Activated naive CD4-positive, alpha-beta T cell treated with anti-CD3 and anti-CD28 coated beads, Interleukin-2, amount 50 U/mL, for 24 hours (primary cell): ENCODE results near the gene KAZN.

Experiments used
- H3K27ac Mint-ChIP-seq: one replicate; pipeline ENCODE4 v1.8.0; 2021; ENCODE audit warnings: mild to moderate bottlenecking, mixed read lengths
- H3K27me3 Mint-ChIP-seq: one replicate; pipeline ENCODE4 v1.8.0; 2021; ENCODE audit warnings: mixed read lengths
- H3K36me3 Mint-ChIP-seq: one replicate; pipeline ENCODE4 v1.8.0; 2021; ENCODE audit warnings: mixed read lengths
- H3K4me1 Mint-ChIP-seq: one replicate; pipeline ENCODE4 v1.8.0; 2021; ENCODE audit warnings: mixed read lengths
- H3K4me3 Mint-ChIP-seq: one replicate; pipeline ENCODE4 v1.8.0; 2021; ENCODE audit warnings: mild to moderate bottlenecking, mixed read lengths
- H3K9me3 Mint-ChIP-seq: one replicate; pipeline ENCODE4 v1.8.0; 2021; ENCODE audit warnings: mixed read lengths

KAZN gene

GRCh38 chr1:14922942-14923726 is 324.6 kb downstream of the KAZN start:
- H3K4me3 Mint-ChIP-seq, result peak overlapping the region; percentile 65
- no peaks in the 10 kb centered on the region for H3K36me3 Mint-ChIP-seq
- H3K9me3 Mint-ChIP-seq, result no peaks in the 10 kb centered on the region
- no peak overlapping the region for H3K27ac Mint-ChIP-seq
- H3K4me1 Mint-ChIP-seq, result peaks cover 9% of the 10 kb centered on the region
- H3K27me3 Mint-ChIP-seq, result peaks cover 27% of the 10 kb centered on the region

GRCh38 chr1:14923727-14924452 is 325.4 kb downstream of the KAZN start:
- Mint-ChIP-seq H3K27me3 (peaks cover 29% of the 10 kb centered on the region), H3K4me1 (peaks cover 9% of the 10 kb centered on the region), H3K27ac (no peak overlapping the region), H3K9me3 (no peaks in the 10 kb centered on the region), H3K4me3 (peak overlapping the region; percentile 65), H3K36me3 (no peaks in the 10 kb centered on the region)

- H3K4me1 Mint-ChIP-seq, result peaks cover 9% of the 10 kb centered on the region
- H3K27ac Mint-ChIP-seq, result no peak overlapping the region
- H3K27me3 Mint-ChIP-seq, result peaks cover 32% of the 10 kb centered on the region
- peak overlapping the region; percentile 61 for H3K4me3 Mint-ChIP-seq
- no peaks in the 10 kb centered on the region for H3K36me3 Mint-ChIP-seq
- H3K9me3 Mint-ChIP-seq, result no peaks in the 10 kb centered on the region
Observed at GRCh38 chr1:14924455-14925331, 326.2 kb downstream of the KAZN start.

DNA sequence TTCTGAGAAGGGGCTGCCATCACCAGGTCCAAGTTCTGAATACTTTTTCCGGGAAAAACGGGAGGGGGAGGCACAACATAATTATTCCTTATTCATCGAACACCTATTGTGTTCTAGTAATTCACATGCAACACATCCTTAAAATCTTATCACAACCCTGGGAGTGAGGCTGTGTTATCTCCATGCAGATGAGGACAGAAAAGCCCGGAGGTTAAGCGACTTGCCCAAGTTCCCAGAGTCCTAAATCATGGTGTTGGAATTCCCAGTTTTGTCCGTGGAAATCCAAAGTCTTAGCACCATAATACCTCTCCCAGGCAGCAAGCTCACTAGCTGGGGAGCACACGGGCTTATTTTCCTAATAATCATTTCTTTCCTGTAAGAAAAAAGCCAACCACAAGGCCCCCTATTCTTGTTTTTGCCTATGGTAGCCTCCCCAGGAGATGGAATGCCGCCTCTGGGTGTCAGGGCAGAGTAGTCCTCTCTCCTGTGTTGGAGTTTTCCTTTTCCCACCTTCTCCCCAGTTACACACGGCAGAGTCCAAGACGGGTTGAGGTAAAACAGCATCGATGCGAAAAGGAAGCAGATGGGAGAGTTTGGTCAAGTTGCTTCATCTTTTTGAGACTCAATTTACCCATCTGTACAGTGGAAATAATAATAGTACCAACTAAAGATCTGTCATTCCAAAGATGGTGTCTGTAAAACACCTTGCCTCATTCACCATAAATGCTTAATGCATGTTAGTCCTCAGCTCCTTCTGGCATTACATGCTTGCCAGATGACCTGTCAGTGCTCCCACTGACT is 327.1 kb downstream of the KAZN start:
- H3K4me1 Mint-ChIP-seq, result peaks cover 9% of the 10 kb centered on the region
- no peak overlapping the region for H3K27ac Mint-ChIP-seq
- peak overlapping the region; percentile 61 for H3K4me3 Mint-ChIP-seq
- no peaks in the 10 kb centered on the region for H3K36me3 Mint-ChIP-seq
- no peaks in the 10 kb centered on the region for H3K9me3 Mint-ChIP-seq
- peaks cover 33% of the 10 kb centered on the region for H3K27me3 Mint-ChIP-seq

DNA sequence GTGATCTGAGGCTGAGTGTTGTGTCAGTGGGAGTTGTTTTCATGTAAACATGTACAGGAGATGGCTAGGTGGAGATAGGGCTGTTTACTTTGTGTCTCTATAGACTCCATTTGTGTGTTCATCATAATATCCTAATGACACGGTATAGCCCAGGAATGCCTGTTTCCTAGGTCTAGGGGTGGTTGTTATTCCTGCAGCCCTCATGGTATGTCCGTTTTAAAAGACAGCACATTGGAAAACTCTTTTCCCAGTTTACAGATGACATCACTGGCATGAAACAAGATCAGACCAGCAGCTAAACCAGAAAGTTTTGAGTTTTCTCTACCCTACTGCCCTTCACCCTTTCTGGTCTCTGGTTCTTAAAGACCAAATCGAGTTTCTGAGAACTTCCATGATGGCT is 327.7 kb downstream of the KAZN start:
- Mint-ChIP-seq H3K27me3 (peaks cover 33% of the 10 kb centered on the region), H3K27ac (no peak overlapping the region), H3K4me3 (peak overlapping the region; percentile 2)

DNA sequence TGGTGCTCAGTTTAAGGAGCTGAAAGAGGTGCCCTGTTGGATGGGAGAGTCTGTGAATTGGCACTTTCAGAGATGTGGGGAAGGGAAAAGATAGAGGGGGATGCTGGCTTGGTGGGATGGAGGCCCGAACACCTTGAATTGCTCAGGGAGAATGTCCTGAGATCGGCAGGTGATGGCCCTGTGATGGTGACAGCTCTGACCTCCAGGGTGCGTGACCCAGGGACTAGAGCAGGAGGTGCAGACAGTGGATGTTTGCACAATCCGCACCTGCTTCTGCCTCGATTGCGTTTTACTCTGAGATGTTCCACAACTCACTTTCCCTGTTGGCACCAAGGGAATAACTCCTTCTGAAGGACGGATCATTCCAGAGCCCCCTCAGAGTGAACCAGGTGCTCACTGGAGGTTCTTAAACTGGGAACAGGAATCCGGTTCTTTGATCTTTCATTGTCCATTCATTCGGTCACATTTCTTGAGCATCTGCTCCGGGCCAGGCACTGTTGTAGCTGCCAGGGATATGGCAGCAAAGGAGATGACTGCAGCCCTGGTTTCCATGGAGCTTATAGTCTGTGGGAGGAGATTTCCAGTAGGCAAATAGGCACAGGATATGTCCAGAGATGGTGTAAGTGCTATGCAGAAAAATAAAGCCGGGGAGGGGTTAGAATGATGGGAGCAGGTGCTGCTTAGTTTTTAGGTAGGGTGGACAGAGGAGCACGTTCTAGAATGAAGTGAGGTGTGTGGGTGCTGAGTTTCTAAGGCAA is 328.5 kb downstream of the KAZN start:
- Mint-ChIP-seq H3K27me3 (peaks cover 33% of the 10 kb centered on the region), H3K4me1 (peaks cover 9% of the 10 kb centered on the region), H3K27ac (no peak overlapping the region), H3K4me3 (no peak overlapping the region), H3K36me3 (no peaks in the 10 kb centered on the region), H3K9me3 (no peaks in the 10 kb centered on the region)

More for the DNA sequence above, 327.7 kb downstream of the KAZN start:
- Mint-ChIP-seq H3K9me3 (no peaks in the 10 kb centered on the region), H3K36me3 (no peaks in the 10 kb centered on the region), H3K4me1 (peaks cover 9% of the 10 kb centered on the region)

- Mint-ChIP-seq H3K27me3 (peaks cover 28% of the 10 kb centered on the region), H3K4me3 (no peak overlapping the region), H3K9me3 (no peaks in the 10 kb centered on the region), H3K4me1 (peaks cover 7% of the 10 kb centered on the region), H3K27ac (no peak overlapping the region), H3K36me3 (no peaks in the 10 kb centered on the region)
Observed at GRCh38 chr1:14928412-14928811, 329.9 kb downstream of the KAZN start.

- no peaks in the 10 kb centered on the region for H3K9me3 Mint-ChIP-seq
- no peaks in the 10 kb centered on the region for H3K36me3 Mint-ChIP-seq
- H3K4me3 Mint-ChIP-seq, result no peak overlapping the region
- H3K27me3 Mint-ChIP-seq, result peaks cover 25% of the 10 kb centered on the region
- no peak overlapping the region for H3K27ac Mint-ChIP-seq
- peaks cover 5% of the 10 kb centered on the region for H3K4me1 Mint-ChIP-seq
Observed at GRCh38 chr1:14928886-14929546, 330.5 kb downstream of the KAZN start.

- Mint-ChIP-seq H3K36me3 (no peaks in the 10 kb centered on the region), H3K27me3 (peaks cover 25% of the 10 kb centered on the region), H3K4me3 (no peak overlapping the region), H3K27ac (no peak overlapping the region), H3K4me1 (peaks cover 5% of the 10 kb centered on the region), H3K9me3 (no peaks in the 10 kb centered on the region)
Observed at GRCh38 chr1:14929547-14930246, 331.2 kb downstream of the KAZN start.

- Mint-ChIP-seq H3K27ac (no peak overlapping the region), H3K4me1 (no peaks in the 10 kb centered on the region), H3K27me3 (peaks cover 21% of the 10 kb centered on the region), H3K9me3 (no peaks in the 10 kb centered on the region), H3K4me3 (no peak overlapping the region), H3K36me3 (no peaks in the 10 kb centered on the region)
Observed at GRCh38 chr1:14930247-14930965, 331.9 kb downstream of the KAZN start.

- H3K36me3 Mint-ChIP-seq, result no peaks in the 10 kb centered on the region
Observed at GRCh38 chr1:14932034-14932638, 333.7 kb downstream of the KAZN start.

DNA sequence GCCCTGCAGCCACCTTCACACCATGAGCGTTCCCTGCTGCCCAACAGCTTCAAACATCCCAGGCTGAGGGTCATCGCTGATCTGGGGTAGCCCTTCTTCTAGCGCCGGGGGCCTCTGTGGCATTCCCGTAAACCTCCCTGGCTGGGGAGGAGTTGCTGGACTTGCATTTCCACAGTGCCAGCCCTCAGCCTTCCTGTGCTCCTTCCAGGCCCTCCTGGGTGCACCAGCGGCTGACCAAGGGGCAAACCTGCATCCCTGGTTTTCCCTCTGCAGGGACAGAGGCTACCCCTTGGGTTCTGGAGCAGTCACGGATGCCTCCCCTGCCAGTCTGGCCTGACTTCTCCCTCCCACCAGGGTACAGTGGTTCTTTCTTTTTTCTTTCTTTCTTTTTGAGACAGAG is 336.4 kb downstream of the KAZN start:
- no peak overlapping the region for H3K4me3 Mint-ChIP-seq
- H3K27me3 Mint-ChIP-seq, result no peaks in the 10 kb centered on the region
- no peak overlapping the region for H3K27ac Mint-ChIP-seq

More at GRCh38 chr1:14932034-14932638, 333.7 kb downstream of the KAZN start:
- no peak overlapping the region for H3K27ac Mint-ChIP-seq
- no peaks in the 10 kb centered on the region for H3K9me3 Mint-ChIP-seq
- H3K4me3 Mint-ChIP-seq, result no peak overlapping the region
- no peaks in the 10 kb centered on the region for H3K4me1 Mint-ChIP-seq
- H3K27me3 Mint-ChIP-seq, result peaks cover 9% of the 10 kb centered on the region

DNA sequence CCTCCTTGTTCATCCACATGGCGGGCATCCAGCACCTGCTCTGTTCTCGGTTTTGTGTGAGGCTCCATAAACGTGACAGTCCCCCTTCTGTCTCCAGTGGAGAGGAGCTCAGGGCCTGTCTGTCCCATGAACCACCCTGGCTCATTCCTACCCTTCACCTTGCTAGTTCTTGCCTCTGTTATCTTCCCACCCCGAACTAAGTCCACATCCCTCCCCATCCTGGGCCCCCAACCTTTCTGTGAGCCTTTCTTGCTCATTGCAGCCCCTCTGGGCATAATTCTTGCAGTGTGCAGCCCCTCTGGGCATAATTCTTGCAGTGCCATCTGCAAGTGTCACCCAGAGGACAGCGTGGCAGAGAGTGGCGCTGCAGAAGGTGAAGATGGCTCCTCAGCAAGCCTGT is 338.3 kb downstream of the KAZN start:
- Mint-ChIP-seq H3K27ac (no peak overlapping the region), H3K4me3 (no peak overlapping the region), H3K27me3 (no peaks in the 10 kb centered on the region), H3K36me3 (no peaks in the 10 kb centered on the region), H3K4me1 (no peaks in the 10 kb centered on the region), H3K9me3 (no peaks in the 10 kb centered on the region)

More for the DNA sequence above, 336.4 kb downstream of the KAZN start:
- H3K36me3 Mint-ChIP-seq, result no peaks in the 10 kb centered on the region
- H3K4me1 Mint-ChIP-seq, result no peaks in the 10 kb centered on the region
- no peaks in the 10 kb centered on the region for H3K9me3 Mint-ChIP-seq
